Hepatocyte (in vitro differentiated cells): ENCODE data around the gene ATP5IF1.

Experiments
- EZH2 ChIP-seq: fragments of 200-600 bp; sonication (generic); IDR thresholded peaks from 2 replicates; pipeline ENCODE4 v1.6.1; 2016; ENCODE audit warnings: antibody characterized with exemption, mild to moderate bottlenecking, borderline replicate concordance
- TF ChIP-seq, protein P1 (sequence below): fragments of 200-600 bp; sonication (generic); IDR thresholded peaks from 2 replicates; pipeline ENCODE4 v1.5.1; 2016; ENCODE audit warnings: antibody characterized with exemption, mild to moderate bottlenecking; ENCODE audit not compliant: poor library complexity

DNA sequence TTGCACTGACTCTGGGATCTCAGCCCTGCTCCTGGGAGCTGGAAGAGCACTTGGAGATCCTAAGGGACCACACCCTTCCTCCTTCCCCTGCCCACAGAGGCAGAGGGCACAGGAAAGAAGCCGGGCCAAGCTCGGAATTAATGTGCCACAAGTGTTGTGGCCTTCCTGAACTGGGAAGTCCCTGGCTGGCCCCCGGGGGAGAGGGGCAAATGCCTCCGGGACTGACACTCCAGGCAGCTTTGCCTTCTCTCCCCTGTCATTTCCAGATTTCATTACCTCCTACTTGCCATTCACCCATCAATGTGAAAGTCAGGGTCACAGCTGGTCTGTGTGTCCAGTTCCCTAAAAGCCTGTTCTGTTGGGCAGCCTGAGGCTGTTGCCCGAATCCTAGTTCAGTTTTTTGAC lies 45.1 kb downstream of the ATP5IF1 start:
- no peak for TF ChIP-seq EZH2
- TF ChIP-seq, protein P1, sequence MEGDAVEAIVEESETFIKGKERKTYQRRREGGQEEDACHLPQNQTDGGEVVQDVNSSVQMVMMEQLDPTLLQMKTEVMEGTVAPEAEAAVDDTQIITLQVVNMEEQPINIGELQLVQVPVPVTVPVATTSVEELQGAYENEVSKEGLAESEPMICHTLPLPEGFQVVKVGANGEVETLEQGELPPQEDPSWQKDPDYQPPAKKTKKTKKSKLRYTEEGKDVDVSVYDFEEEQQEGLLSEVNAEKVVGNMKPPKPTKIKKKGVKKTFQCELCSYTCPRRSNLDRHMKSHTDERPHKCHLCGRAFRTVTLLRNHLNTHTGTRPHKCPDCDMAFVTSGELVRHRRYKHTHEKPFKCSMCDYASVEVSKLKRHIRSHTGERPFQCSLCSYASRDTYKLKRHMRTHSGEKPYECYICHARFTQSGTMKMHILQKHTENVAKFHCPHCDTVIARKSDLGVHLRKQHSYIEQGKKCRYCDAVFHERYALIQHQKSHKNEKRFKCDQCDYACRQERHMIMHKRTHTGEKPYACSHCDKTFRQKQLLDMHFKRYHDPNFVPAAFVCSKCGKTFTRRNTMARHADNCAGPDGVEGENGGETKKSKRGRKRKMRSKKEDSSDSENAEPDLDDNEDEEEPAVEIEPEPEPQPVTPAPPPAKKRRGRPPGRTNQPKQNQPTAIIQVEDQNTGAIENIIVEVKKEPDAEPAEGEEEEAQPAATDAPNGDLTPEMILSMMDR: no peak
